Globus pallidus (tissue), 1 donor: ENCODE data around the gene FBN2.
A peak's percentile ranks its signal among the peaks of the same experiment; 100 is the strongest.
"Not testable (repeated sequence)": the region's sequence is repeated elsewhere in the genome, so short reads cannot be mapped to it uniquely, and the experiment has no call there.

ENCODE experiments used
- DNase-seq: peaks from one replicate; pipeline ENCODE4 v3.0.0-alpha.2; 2015; ENCODE audit warnings: low spot score

FBN2 gene

GRCh38 chr5:128534726-128535125 is 3.3 kb downstream of the FBN2 start:
- no peak for DNase-seq

GRCh38 chr5:128532776-128533175 is 5.3 kb downstream of the FBN2 start:
- no peak for DNase-seq

- DNase-seq = no peak
Measured at GRCh38 chr5:128532127-128532526, 5.9 kb downstream of the FBN2 start.

- no peak for DNase-seq
Measured at GRCh38 chr5:128528637-128529255, 9.3 kb downstream of the FBN2 start.

- DNase-seq = no peak
Measured at GRCh38 chr5:128528126-128528525, 9.9 kb downstream of the FBN2 start.

- no peak for DNase-seq
Measured at GRCh38 chr5:128527077-128527476, 11.0 kb downstream of the FBN2 start.

GRCh38 chr5:128522336-128522735 is 15.7 kb downstream of the FBN2 start:
- DNase-seq = no peak

GRCh38 chr5:128519827-128520226 is 18.2 kb downstream of the FBN2 start:
- DNase-seq = no peak

- no peak for DNase-seq
Measured at GRCh38 chr5:128516978-128517377, 21.1 kb downstream of the FBN2 start.

- DNase-seq = no peak
Measured at GRCh38 chr5:128513806-128514205, 24.2 kb downstream of the FBN2 start.

- no peak for DNase-seq
Measured at GRCh38 chr5:128512894-128513293, 25.2 kb downstream of the FBN2 start.

GRCh38 chr5:128506643-128507042 is 31.4 kb downstream of the FBN2 start:
- DNase-seq = no peak

GRCh38 chr5:128503727-128504126 is 34.3 kb downstream of the FBN2 start:
- DNase-seq = not testable (repeated sequence)

GRCh38 chr5:128498844-128499455 is 39.1 kb downstream of the FBN2 start:
- DNase-seq = peak; percentile 29

- no peak for DNase-seq
Measured at GRCh38 chr5:128494516-128494915, 43.5 kb downstream of the FBN2 start.

GRCh38 chr5:128493657-128494329 is 44.3 kb downstream of the FBN2 start:
- no peak for DNase-seq

GRCh38 chr5:128491291-128491690 is 46.8 kb downstream of the FBN2 start:
- no peak for DNase-seq

- no peak for DNase-seq
Measured at GRCh38 chr5:128490761-128491160, 47.3 kb downstream of the FBN2 start.

GRCh38 chr5:128487041-128487440 is 51.0 kb downstream of the FBN2 start:
- DNase-seq = no peak

- DNase-seq = no peak
Measured at GRCh38 chr5:128483738-128484137, 54.3 kb downstream of the FBN2 start.

GRCh38 chr5:128480906-128481633 is 57.0 kb downstream of the FBN2 start:
- no peak for DNase-seq

- no peak for DNase-seq
Measured at GRCh38 chr5:128480158-128480557, 57.9 kb downstream of the FBN2 start.
